ENCODE measurements around the gene MED13L. TPM values are rescaled to one million over a fixed set of nuclear protein-coding genes. Genes with fewer than 3 reads are reported as not detected.

The MED13L gene
- total and polyA plus RNA-seq, 4 donors: 7.9 to 94.0 (median 37.7) TPM

GRCh38 chr12:116121453-116121871 lies 156.0 kb downstream of the MED13L start:
- Histone ChIP-seq H3K9me3 (ENCODE audit: control insufficient read depth in 4 of 4, low read length in 3 of 4) (no peaks in the 10 kb centered on the region), H3K9ac (ENCODE audit: low read depth in 1 of 2, low read length in 2 of 2) (no peak overlapping the region), H3K27me3 (ENCODE audit: control insufficient read depth in 4 of 4, insufficient read depth in 4 of 4, low read length in 3 of 4) (no peaks in the 10 kb centered on the region), H3K4me1 (ENCODE audit: control insufficient read depth in 4 of 4, insufficient read depth in 4 of 4, low read length in 3 of 4) (peaks cover 12 to 57% (median 45%) of the 10 kb centered on the region in 4 donors), H3K27ac (ENCODE audit: low read depth in 1 of 2, low read length in 2 of 2) (peak overlapping the region; percentile 6 to 29), H3K4me3 (ENCODE audit: low read depth in 1 of 3, low read length in 3 of 3) (peak overlapping the region in 2 of 3 donors; percentile 2 to 11), H3K36me3 (ENCODE audit: control insufficient read depth in 4 of 4, insufficient read depth in 3 of 4, low read depth in 1 of 4, low read length in 3 of 4) (no peaks in the 10 kb centered on the region)
- WGBS: 19% methylated on average over 2 of the region's 2 CpGs
- DNase-seq (ENCODE audit: low spot score): no peak
- TF ChIP-seq YY1 (IDR thresholded peaks at IDR 0.05) (no peak), JUND (IDR thresholded peaks at IDR 0.05) (no peak), RAD21 (IDR thresholded peaks at IDR 0.05) (peak in 1 of 2 donors; percentile 7), SP1 (IDR thresholded peaks at IDR 0.05) (no peak)

GRCh38 chr12:116116650-116117424 lies 160.7 kb downstream of the MED13L start:
- Histone ChIP-seq H3K9me3 (ENCODE audit: control insufficient read depth in 4 of 4, low read length in 3 of 4) (no peaks in the 10 kb centered on the region), H3K9ac (ENCODE audit: low read depth in 1 of 2, low read length in 2 of 2) (no peak overlapping the region), H3K4me3 (ENCODE audit: low read depth in 1 of 3, low read length in 3 of 3) (no peak overlapping the region), H3K27ac (ENCODE audit: low read depth in 1 of 2, low read length in 2 of 2) (no peak overlapping the region), H3K36me3 (ENCODE audit: control insufficient read depth in 4 of 4, insufficient read depth in 3 of 4, low read depth in 1 of 4, low read length in 3 of 4) (no peaks in the 10 kb centered on the region), H3K27me3 (ENCODE audit: control insufficient read depth in 4 of 4, insufficient read depth in 4 of 4, low read length in 3 of 4) (no peaks in the 10 kb centered on the region), H3K4me1 (ENCODE audit: control insufficient read depth in 4 of 4, insufficient read depth in 4 of 4, low read length in 3 of 4) (peaks cover 10 to 25% (median 22%) of the 10 kb centered on the region in 4 donors)
- 97% methylated on average over 5 of the region's 5 CpGs for WGBS
- no peak for DNase-seq (ENCODE audit: low spot score)
- TF ChIP-seq SP1 (IDR thresholded peaks at IDR 0.05) (no peak), HNF4G (IDR thresholded peaks at IDR 0.05) (no peak), EGR1 (IDR thresholded peaks at IDR 0.05; ENCODE audit: low read depth in 2 of 2) (no peak), MAX (IDR thresholded peaks at IDR 0.05) (no peak), GABPA (IDR thresholded peaks at IDR 0.05 in 1 of 2, conservative IDR thresholded peaks at IDR 0.05 in 1 of 2) (no peak), YY1 (IDR thresholded peaks at IDR 0.05) (no peak)

- H3K27me3 ChIP-seq (ENCODE audit: control insufficient read depth in 4 of 4, insufficient read depth in 4 of 4, low read length in 3 of 4): no peaks in the 10 kb centered on the region
- H3K27ac ChIP-seq (ENCODE audit: low read depth in 1 of 2, low read length in 2 of 2): no peak overlapping the region
- H3K36me3 ChIP-seq (ENCODE audit: control insufficient read depth in 4 of 4, insufficient read depth in 3 of 4, low read depth in 1 of 4, low read length in 3 of 4): no peaks in the 10 kb centered on the region
- H3K4me1 ChIP-seq (ENCODE audit: control insufficient read depth in 4 of 4, insufficient read depth in 4 of 4, low read length in 3 of 4): peaks cover 3 to 14% (median 6%) of the 10 kb centered on the region in 4 donors
- no peak overlapping the region for H3K4me3 ChIP-seq (ENCODE audit: low read depth in 1 of 3, low read length in 3 of 3)
- H3K9ac ChIP-seq (ENCODE audit: low read depth in 1 of 2, low read length in 2 of 2): no peak overlapping the region
- 74% methylated on average over 8 of the region's 8 CpGs for WGBS
- TF ChIP-seq RAD21 (IDR thresholded peaks at IDR 0.05) (no peak), TAF1 (conservative IDR thresholded peaks at IDR 0.05) (no peak), FOXA2 (IDR thresholded peaks at IDR 0.05) (no peak), REST (IDR thresholded peaks at IDR 0.05) (no peak), ZBTB33 (IDR thresholded peaks at IDR 0.05) (no peak), NR2F2 (IDR thresholded peaks at IDR 0.05) (no peak), EGR1 (IDR thresholded peaks at IDR 0.05; ENCODE audit: low read depth in 2 of 2) (no peak), JUND (IDR thresholded peaks at IDR 0.05) (no peak), ATF3 (IDR thresholded peaks at IDR 0.05) (no peak), FOXA1 (IDR thresholded peaks at IDR 0.05) (no peak), MAX (IDR thresholded peaks at IDR 0.05) (no peak), RXRA (IDR thresholded peaks at IDR 0.05) (no peak), HNF4G (IDR thresholded peaks at IDR 0.05) (no peak)
- no peak for DNase-seq (ENCODE audit: low spot score)
- H3K9me3 ChIP-seq (ENCODE audit: control insufficient read depth in 4 of 4, low read length in 3 of 4): no peaks in the 10 kb centered on the region
These were observed 163.9 kb downstream of the MED13L start for GRCh38 chr12:116113398-116114130.
